Activated naive CD8-positive, alpha-beta T cell treated with anti-CD3 and anti-CD28 coated beads, Interleukin-2, amount 50 U/mL, for 16 hours (primary cell): ENCODE data around the gene BCL7A.
"Not testable (repeated sequence)": the region's sequence is repeated elsewhere in the genome, so short reads cannot be mapped to it uniquely, and the experiment has no call there.

ENCODE experiments used
- DNase-seq: peaks from one replicate; pipeline ENCODE4 v3.0.0-alpha.2; 2020; ENCODE audit warnings: low read depth, low spot score

BCL7A gene

DNA sequence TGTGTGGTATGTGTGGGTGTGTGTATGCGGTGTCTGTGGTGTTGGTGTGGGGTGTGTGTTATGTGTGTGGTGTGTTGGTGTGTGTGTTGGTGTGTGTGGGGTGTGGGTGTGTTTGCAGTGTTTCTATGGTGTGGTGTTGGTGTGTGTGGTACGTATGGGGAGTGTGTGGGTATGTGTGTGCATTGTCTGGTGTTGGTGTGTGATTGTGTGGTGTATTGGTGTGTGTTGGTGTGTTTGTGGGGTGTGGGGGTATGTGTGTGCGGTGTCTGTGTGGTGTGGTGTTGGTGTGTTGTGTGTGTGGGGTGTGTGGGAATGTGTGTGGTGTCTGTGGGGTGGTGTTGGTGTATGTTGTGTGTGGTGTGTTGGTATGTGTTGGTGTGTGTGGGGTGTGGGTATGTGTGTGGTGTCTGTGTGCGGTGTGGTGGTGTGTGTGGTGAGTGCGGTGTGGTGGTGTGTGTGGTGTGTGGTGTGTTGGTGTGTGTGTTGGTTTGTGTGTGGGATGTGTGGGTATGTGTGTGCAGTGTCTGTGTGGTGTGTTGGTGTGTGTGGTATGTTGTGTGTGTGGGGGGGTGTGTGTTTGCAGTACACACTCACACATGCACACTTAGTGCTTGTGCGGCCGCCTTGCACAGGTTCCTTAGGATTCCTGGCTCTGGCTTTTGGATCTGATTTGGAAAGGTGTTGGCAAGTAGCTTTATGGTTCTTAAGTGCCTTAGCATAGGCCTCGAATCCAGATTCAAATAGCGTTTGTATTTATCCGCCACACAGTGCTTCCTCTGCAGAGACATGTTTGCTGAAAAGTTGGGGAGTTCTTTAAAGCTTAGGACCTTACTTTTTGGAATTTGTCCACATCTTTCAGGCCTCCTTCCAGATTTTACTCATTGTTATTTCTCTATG is 73.3 kb downstream of the BCL7A start:
- DNase-seq = no peak

DNA sequence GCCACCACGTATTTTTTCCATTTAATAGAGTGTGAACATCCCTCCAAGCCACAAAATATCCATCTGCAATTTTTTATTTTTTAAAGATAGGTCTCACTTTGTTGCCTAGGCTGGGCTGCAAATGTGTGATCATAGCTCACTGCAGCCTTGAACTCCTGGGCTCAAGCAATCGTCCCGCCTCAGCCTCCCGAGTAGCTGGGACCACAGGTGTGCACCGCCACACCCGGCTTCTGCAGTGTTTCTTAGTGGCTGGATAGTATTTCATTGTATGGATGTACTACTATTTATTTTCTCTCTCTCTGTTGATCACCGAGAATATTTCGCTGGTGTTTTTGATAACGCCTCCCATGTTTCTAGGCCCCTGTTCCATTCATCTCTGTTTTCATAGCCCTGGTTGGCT is 74.3 kb downstream of the BCL7A start:
- DNase-seq = no peak

DNA sequence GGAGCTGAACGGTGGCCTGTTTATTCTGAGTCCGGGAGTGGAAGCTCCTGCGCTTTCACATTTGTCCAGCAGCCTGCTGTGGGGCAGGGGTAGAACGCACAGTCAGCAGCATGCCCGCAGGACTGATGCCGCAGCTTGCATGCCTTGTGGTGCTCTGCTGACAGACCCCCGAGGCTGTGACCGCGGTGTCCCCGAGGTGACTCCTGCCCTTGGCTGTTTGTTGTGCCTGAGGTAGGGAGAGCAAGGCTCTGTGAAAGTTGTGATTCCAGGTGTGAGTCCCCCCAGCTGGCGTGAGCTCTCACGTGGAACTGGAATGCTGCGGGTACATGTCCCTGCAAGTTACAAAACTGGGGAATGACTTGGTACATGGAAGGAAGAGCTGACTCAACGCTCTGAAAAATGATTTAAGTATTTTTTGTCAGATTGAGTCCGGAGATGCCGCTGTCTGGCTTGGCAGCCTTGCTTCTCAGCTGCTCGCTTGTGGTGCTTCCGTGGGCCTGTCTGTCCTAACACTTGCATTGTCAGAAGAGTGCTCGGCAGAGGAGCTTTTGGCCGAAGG is 75.0 kb downstream of the BCL7A start:
- DNase-seq = no peak

DNA sequence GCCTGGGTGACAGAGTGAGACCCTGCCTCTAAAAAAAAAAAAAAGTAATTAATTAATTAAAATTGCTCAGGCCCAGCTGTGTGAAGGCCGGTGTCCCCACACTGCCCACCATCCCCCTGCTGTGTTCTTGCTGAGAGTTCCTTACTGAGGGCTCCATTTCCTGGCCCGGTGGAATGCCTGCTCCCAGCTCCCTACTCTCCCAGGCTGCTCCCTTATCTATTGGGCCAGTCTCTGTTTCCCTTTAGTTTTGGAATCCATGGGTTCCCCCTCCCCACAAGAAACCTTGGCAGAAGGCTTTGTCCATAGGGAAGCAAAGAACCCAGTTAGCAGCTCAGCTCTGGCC is 75.9 kb downstream of the BCL7A start:
- no peak for DNase-seq

DNA sequence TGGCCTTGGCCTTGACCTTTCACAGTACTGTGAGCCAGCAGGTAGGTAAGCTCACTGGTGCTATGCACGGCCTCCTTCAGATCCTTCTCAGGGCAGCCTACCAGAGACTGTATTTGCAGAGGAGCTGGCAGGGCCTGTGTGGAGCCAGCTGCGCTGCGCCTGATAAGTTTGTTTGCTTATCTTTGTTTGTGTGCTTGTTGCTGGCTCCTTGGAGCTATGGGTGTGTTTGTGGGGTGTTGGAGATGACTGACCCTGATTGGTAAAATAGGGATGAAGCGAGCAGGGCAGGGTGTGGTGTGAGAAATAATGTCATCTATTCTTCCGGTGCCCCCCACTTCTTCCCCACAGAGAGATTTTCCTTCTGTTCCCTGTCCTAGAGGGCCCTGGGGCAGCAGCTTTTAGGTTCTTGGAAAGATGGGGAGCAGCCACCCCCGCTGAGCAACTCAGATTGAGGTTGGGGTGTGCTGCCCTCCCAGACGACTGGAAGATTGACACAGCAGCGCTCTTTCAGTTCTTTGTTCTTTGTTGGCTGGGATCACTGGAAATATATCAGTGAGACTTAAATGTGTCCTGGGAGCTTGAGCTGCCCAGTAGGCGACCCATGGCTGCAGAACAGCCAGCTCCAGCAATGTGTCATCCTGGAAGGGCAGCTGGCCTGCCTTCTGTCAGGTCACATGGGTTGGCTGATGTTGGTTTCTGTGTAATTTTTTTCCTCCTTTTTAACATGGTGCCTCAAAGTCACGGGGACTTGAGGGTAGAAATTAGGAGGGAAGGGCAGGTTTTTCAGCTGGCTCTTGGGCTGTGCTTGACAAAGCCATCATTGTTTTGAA is 76.5 kb downstream of the BCL7A start:
- DNase-seq = no peak

DNA sequence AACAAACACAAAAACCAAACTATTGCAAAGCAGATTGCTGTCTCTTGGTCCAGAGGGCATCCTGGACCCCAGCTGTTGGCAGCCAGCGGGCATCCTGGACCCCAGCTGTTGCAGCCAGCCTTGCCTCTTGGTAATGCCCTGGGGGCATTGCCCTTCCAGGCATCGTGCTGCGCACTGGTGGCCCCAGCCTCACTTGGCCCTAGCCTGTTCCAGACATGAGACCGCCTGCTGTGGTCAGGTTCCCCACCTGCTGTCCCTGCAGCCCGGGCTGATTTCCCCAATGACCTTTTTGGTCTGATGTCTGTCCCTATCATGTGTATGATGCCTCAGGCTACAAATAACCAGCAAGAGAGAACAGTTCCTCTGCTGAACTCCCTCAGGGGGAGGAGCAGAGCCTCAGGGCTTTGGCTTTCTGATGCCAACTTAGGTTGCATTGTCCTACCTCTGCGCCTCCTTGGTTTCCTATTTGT is 77.6 kb downstream of the BCL7A start:
- DNase-seq = no peak

DNA sequence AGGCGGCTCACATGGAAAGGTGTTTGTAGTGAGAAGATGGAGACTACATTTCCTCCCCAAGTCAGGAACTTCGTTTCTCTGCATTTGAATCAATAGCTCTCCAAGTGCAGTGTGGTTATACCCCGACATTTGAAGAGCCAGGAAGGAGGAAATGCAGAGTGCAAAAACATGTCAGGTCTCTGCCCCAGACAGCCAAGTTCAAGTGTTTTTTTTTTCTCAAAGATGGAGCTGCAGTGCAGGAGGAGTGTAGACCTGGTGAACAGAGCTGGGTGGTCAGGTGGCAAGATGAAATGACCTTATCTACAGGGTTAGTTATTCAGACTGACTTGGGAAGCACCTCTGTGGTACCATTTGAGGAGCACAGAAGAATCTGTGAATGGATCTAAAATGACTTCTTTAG is 78.2 kb downstream of the BCL7A start:
- no peak for DNase-seq

DNA sequence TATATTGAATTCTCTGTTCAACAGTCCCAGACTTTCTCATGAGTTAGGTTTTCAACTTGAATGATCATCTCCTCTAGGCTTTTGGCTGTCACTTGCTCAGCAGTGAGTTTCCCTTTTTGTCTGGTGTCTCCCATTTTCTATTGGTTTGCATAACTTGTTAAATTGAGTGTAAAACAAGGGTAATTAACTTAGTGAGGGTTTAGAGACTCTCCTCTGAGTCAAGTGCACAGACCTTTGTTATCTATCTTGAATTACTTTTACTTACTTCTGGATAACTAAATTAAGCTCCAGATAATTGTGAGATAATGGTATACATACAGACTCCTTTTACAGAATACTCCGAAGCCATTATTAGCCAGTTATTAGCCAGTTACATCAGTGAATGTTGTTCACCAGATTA is 78.9 kb downstream of the BCL7A start:
- DNase-seq = no peak

DNA sequence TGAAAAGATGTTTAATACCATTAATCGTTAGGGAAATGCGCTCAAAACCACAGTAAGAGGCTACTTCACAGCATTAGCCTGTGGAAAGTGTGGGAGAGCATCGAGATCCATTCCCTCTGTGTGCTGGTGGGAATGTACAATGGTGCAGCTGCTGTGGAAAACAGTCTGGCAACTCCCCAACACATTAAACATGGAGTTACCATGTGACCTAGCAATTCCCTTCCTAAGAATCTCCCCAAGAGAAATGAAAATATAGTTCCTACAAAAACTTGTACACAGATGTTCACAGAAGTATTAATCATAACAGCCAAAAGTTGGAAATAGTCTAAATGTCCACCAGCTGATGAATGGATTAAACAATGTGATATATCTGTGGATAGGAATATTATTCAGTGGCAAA is 80.6 kb downstream of the BCL7A start:
- DNase-seq = no peak

DNA sequence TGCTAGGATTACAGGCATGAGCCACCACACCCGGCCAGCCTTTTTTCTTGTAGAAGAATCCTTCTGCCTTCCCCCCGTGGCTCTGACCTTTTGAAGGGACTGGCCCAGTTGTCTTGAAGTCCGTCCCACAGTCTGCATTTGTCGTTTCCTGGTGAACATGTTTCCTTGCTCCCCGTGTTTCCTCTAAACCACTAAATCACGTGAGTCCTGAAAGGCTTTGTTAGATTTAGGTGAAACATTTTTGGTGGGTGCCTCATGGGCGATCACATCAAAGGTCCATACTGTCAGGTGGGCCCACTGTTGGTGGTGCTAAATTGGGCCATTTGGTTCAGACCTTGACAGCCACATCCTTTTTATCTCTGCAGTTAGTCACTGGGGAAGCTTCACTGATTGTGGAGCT is 83.2 kb downstream of the BCL7A start:
- DNase-seq = no peak

DNA sequence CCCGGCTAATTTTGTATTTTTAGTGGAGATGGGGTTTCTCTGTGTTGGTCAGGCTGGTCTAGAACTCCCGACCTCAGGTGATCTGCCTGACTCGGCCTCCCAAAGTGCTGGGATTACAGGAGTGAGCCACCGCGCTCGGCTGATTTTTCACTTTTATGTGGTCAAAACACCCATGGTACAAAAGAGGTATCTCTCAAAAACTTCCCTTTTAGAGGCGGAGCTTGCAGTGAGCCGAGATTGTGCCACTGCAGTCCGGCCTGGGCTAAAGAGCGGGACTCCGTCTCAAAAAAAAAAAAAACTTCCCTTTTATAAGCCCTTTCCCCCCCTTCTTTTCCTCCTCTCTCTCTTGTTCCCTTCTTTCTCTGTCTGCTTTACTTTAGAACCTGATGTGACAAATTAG is 83.8 kb downstream of the BCL7A start:
- not testable (repeated sequence) for DNase-seq

DNA sequence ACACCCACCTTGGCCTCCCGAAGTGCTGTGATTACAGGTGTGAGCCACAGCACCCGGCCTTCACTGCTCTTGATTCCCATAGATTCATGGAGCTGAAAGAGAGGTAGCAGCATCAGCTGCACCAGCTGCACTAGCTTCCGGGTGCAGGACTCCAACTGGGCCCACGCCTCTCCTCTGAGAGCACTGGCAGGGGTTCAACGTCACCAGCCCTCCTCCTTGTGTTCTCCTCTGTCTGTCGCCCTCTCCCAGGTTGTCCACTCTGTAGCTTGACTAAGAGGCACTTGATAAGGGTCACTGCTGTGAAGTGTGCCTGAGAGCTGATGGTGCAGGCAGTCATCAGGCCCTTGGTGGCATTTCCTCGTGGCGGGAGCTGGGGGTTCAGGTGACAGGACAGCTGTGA is 85.2 kb downstream of the BCL7A start:
- no peak for DNase-seq

DNA sequence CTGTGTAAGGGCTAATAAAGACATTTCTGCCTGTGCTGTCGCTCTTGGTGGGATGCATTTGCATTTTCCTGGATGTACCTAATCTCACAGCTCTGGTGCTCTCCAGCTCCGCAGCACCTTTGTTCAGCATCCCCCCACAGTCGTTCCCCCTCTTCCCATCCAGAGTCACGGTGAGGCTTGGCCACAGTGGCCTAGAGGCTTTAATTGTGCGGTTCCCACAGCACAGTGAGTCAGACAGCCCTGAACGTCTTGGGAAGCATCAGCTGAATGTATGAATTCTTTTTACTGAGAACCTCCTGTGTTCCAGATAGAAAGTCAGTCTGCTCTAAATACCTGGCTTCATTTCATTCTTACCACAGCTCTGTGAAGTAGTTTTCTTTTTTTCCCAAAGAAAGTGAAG is 85.6 kb downstream of the BCL7A start:
- DNase-seq = no peak

DNA sequence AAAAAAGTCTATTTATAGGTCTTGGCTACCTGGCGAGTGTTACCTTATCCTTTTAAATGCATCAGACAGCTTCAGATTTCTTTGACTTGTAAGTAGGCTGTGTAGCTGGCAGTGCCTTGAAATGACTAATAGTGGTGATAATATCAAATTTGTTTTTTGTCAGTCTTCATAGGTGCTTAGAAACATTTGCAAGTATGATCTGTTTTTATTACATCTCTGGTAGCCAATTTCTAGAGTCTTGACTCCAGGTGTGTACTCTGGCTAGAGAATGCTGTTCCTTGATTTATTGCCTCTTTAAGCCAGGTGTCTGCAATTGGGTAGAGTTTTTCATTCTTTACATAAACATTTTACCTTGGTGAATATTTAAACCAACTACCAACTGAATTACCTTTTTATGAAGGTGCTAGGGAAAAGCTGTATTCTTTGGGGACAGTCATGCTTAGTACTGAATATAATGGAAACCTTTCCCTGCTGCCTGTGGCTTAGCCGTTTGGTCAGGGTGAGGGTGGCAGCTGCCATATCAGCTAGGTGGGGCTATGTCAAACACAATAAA is 89.5 kb downstream of the BCL7A start:
- DNase-seq = no peak
